Stimulated activated CD8-positive, alpha-beta memory T cell treated with anti-CD3 and anti-CD28 coated beads, Interleukin-4, amount 100 ng/mL, for 4 hours (primary cell): ENCODE measurements around the gene NR3C1.

Source experiments
- DNase-seq, 2 donors: peaks; one replicate each; pipeline ENCODE4 v3.0.0-alpha.2; 2020; ENCODE audit warnings: low read depth in 2 of 2, low spot score in 1 of 2

Gene NR3C1

DNA sequence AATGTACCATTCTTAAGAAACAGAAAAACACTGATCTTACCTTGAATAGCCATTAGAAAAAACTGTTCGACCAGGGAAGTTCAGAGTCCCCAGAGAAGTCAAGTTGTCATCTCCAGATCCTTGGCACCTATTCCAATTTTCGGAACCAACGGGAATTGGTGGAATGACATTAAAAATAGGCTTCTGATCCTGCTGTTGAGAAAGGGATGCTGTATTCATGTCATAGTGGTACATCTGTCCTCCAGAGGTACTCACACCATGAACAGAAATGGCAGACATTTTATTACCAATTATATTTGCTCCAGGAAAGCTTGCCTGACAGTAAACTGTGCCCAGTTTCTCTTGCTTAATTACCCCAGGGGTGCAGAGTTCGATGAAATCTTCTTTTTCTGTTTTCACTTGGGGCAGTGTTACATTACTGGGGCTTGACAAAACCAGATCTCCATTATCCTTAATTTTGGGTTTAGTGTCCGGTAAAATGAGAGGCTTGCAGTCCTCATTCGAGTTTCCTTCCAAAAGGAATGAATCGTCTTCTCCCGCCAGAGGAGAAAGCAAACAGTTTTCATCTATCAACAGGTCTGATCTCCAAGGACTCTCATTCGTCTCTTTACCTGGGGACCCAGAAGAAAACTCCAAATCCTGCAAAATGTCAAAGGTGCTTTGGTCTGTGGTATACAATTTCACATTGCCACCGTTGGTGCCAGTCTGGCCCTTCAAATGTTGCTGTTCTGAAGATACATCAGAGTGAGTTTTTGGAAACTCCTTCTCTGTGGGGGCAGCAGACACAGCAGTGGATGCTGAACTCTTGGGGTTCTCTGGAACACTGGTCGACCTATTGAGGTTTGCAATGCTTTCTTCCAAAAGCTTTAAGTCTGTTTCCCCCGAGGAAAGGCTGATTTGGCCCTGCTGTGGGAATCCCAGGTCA lies 3.6 kb downstream of the NR3C1 start:
- DNase-seq: no peak

- DNase-seq: no peak
These were observed 4.8 kb downstream of the NR3C1 start for GRCh38 chr5:143398451-143399237.

DNA sequence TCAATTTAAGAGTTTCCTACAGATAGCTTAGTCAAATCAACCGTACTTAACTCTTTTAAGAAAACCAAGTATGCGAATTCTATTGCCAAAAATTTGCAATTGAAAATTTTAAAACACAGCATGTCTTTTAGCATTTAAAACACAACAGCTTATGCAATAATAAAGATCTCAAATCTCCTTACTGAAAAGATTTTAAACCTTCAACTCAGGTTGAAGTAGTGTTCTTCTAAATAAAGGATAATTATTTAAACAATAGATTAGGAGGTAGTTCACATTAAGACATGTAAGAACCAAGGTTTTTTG lies 5.5 kb downstream of the NR3C1 start:
- no peak for DNase-seq

GRCh38 chr5:143397302-143398052 lies 6.0 kb downstream of the NR3C1 start:
- DNase-seq: no peak

GRCh38 chr5:143396353-143396940 lies 7.0 kb downstream of the NR3C1 start:
- DNase-seq: no peak

DNA sequence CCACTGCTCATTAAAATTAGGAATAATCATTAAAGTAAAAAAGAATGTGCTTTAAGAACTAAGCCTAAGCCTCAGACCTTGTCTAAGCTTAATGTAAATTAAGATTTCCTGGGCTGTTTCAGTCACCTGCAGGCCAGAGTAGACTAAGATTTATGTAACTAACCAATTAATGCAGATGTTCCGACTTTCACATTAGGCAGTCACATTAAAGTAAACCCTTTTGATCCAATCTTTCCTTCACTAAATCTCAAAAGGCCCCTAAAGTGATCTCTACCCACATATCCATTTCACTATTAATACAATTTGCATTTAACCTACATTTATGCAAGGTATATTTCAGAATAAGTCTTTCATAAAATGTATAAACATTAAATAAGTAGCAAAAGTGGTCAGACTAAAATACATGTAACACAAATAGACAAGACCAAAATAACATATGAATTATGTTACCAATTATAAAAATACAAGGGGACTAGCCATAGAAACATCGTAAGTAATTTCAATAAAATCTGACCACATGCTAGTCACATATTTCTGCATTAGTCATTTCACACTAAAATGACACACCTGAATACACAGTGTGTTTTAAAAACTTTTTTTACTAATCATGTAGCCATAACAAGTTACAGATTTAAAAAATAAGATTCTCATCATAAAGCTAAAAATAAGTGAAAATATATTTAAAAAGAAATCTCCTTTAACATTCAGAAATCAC lies 7.7 kb downstream of the NR3C1 start:
- no peak for DNase-seq

DNA sequence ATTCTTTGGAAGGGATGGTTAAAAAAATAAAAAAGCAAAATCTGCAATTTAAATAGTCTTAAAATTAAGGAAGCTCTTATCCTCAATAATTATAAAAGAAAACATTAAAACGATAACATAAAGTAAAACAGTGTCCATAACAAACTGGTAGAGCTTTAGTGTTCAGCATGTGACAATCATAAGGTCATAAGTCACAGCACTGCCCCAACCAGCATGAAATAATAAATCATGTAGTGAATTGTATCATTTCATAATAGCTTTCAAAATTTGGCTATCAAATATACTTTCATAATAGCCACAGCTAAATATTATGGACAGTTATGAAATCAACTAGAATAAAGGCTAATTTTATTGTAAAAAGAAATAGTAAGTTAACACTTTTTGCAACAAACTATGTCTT lies 10.0 kb downstream of the NR3C1 start:
- no peak for DNase-seq

DNA sequence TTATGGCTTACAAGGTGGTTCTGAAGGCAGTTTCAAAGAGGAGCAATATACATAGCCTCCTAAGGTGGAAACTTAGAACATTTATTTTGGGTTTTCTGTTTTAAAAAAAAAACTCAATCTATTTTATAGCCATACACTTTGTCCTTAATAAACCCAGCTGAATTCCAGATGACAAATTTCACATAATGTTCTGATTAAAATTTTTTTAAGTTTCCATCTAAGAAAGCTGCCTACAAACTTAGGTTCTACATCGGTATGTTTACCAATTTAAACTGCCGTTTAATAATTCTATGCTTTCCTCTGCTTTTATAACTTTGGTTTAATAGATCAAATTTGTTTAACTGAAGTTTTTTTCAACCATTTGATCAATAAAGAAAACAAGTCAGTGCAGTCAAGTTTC lies 12.5 kb downstream of the NR3C1 start:
- DNase-seq: no peak

- no peak for DNase-seq
These were observed 13.2 kb downstream of the NR3C1 start for GRCh38 chr5:143390258-143390657.

- DNase-seq: no peak
These were observed 16.8 kb downstream of the NR3C1 start for GRCh38 chr5:143386725-143387124.

- DNase-seq: no peak
These were observed 18.4 kb downstream of the NR3C1 start for GRCh38 chr5:143384865-143385657.

GRCh38 chr5:143383988-143384387 lies 19.5 kb downstream of the NR3C1 start:
- DNase-seq: no peak

GRCh38 chr5:143379606-143380005 lies 23.9 kb downstream of the NR3C1 start:
- no peak for DNase-seq

DNA sequence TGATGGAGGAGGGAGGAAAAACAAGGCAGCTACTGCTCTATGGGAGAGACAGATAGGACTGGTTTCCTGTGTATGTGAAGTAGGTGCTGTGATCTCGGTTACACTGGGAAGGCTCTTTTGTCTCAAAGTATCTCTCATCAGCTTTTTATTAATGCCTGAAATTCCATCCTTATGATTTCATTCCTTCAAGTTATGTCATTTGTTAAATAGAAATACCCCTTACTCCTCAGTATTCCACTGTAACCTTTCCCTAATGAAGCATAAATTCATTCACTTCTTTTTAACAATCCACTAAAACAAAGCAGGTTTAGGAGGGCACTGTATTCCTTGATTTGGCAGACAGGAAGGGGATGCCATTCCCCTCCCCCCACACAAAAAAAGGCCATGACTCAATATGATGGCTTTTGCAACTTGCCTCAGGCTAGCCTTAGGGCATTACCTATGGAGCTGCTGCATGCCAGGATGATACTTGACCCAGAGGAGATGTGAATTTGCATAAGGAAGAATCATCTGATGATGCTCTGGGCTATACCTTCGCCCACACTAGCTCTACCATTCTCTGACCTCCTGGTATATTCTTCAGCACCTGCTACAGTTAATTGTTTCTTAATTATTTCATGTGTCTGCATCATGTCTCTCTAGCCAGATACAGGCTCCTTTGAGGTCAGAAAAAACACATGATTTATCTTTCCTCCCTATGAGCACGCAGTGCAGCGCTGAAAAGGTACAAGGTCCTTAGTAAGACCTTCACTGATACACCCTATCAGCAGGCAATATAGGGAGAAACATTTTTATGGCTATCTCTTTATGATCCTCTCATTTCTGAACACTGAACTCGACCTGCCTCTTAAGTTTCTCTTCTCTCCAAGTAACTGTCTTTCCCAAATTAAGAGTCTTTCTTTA lies 26.3 kb downstream of the NR3C1 start:
- DNase-seq: no peak

GRCh38 chr5:143376195-143376779 lies 27.2 kb downstream of the NR3C1 start:
- no peak for DNase-seq

DNA sequence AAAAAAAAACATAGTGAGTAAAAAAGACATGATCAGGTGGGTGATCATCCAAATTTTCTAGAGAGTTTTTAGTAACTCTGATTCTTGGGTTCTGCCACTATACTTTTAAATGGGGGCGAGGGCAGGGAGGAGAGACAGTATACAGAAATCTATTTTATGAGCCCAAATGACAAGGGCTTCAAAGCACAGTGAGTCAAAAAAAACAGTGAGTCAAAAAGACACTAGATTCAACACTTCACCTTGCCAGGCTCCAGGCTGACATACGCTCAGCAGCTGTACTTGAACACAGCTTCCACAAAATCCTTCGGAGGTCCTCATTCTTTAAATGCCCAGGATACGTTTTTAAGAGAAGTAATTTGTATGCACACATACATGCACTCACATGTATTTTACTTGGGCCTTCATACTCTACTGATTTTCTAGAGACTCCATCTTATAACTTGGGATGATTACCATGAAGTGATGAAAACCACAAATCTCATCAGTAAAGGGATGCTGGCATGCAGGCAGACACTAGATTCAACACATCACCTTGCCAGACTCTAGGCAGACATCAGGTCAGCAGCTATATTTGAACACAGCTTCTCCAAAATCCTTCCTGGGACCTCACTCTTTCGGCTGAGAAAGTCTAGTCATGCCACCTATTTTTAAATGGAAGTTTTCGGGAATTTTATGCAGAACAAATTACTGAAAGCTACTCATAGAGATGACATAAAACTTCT lies 28.8 kb downstream of the NR3C1 start:
- no peak for DNase-seq

- DNase-seq: no peak
These were observed 30.4 kb downstream of the NR3C1 start for GRCh38 chr5:143373076-143373475.
